NOMO-1 treated with DMSO at 0.1 percent for 48 hours (cell line): Measurements from ENCODE around the gene GALNT12.

ENCODE experiments used
- DNase-seq: peaks from one replicate; lab custom pipeline; 2025; ENCODE audit not compliant: unreplicated experiment; lab: John Stamatoyannopoulos, UW

The GALNT12 gene

GRCh38 chr9:98830554-98830953, 23.1 kb downstream of the GALNT12 start:
- peak; percentile 89 for DNase-seq

GRCh38 chr9:98831696-98832095, 24.2 kb downstream of the GALNT12 start:
- no peak for DNase-seq

- DNase-seq: no peak
These were observed 25.3 kb downstream of the GALNT12 start for GRCh38 chr9:98832768-98833089.

- no peak for DNase-seq
These were observed 25.9 kb downstream of the GALNT12 start for GRCh38 chr9:98833090-98833956.

- no peak for DNase-seq
These were observed 26.9 kb downstream of the GALNT12 start for GRCh38 chr9:98834386-98834785.

- DNase-seq: no peak
These were observed 28.7 kb downstream of the GALNT12 start for GRCh38 chr9:98836206-98836605.

GRCh38 chr9:98837516-98837915, 30.0 kb downstream of the GALNT12 start:
- DNase-seq: no peak

- DNase-seq: no peak
These were observed 30.8 kb downstream of the GALNT12 start for GRCh38 chr9:98838155-98838867.

GRCh38 chr9:98838868-98839565, 31.5 kb downstream of the GALNT12 start:
- no peak for DNase-seq

- DNase-seq: no peak
These were observed 32.3 kb downstream of the GALNT12 start for GRCh38 chr9:98839724-98840123.

- no peak for DNase-seq
These were observed 35.0 kb downstream of the GALNT12 start for GRCh38 chr9:98842510-98842909.

GRCh38 chr9:98846081-98846480, 38.6 kb downstream of the GALNT12 start:
- no peak for DNase-seq

GRCh38 chr9:98846879-98847278, 39.4 kb downstream of the GALNT12 start:
- no peak for DNase-seq

- DNase-seq: peak; percentile 52
These were observed 41.1 kb downstream of the GALNT12 start for GRCh38 chr9:98848450-98849149.

GRCh38 chr9:98849563-98849962, 42.1 kb downstream of the GALNT12 start:
- DNase-seq: no peak

- DNase-seq: no peak
These were observed 43.6 kb downstream of the GALNT12 start for GRCh38 chr9:98850851-98851729.

- DNase-seq: no peak
These were observed 44.4 kb downstream of the GALNT12 start for GRCh38 chr9:98851730-98852459.

GRCh38 chr9:98852460-98852734, 44.9 kb downstream of the GALNT12 start:
- DNase-seq: no peak

GRCh38 chr9:98852961-98853360, 45.5 kb downstream of the GALNT12 start:
- DNase-seq: no peak

GRCh38 chr9:98854266-98854665, 46.8 kb downstream of the GALNT12 start:
- DNase-seq: no peak
